ENCODE results near the gene CALM1. TPM values are rescaled to one million over a fixed set of nuclear protein-coding genes. Genes with fewer than 3 reads are reported as not detected.

CALM1 gene
- total and polyA plus RNA-seq, 4 donors: 146 to 517 (median 166) TPM

- H3K9ac ChIP-seq (ENCODE audit: low read depth in 1 of 2, low read length in 2 of 2): no peak overlapping the region
- H3K27ac ChIP-seq (ENCODE audit: low read depth in 1 of 2, low read length in 2 of 2): no peak overlapping the region
- H3K36me3 ChIP-seq (ENCODE audit: control insufficient read depth in 4 of 4, insufficient read depth in 3 of 4, low read depth in 1 of 4, low read length in 3 of 4): peaks cover 0 to 4% (median 0%) of the 10 kb centered on the region in 4 donors
- TF ChIP-seq RAD21 (IDR thresholded peaks at IDR 0.05) (no peak), JUND (IDR thresholded peaks at IDR 0.05) (no peak), GABPA (IDR thresholded peaks at IDR 0.05 in 1 of 2, conservative IDR thresholded peaks at IDR 0.05 in 1 of 2) (no peak), SP1 (IDR thresholded peaks at IDR 0.05) (no peak), HNF4A (conservative IDR thresholded peaks at IDR 0.05) (no peak), TAF1 (conservative IDR thresholded peaks at IDR 0.05) (no peak), CTCF (IDR thresholded peaks at IDR 0.05; ENCODE audit: low read depth, low read length, missing input control) (no peak), FOXA1 (IDR thresholded peaks at IDR 0.05) (no peak), EGR1 (IDR thresholded peaks at IDR 0.05; ENCODE audit: low read depth in 2 of 2) (no peak)
- H3K27me3 ChIP-seq (ENCODE audit: control insufficient read depth in 4 of 4, insufficient read depth in 4 of 4, low read length in 3 of 4): no peaks in the 10 kb centered on the region
- H3K4me1 ChIP-seq (ENCODE audit: control insufficient read depth in 4 of 4, insufficient read depth in 4 of 4, low read length in 3 of 4): no peaks in the 10 kb centered on the region
- peaks cover 2 to 9% (median 4%) of the 10 kb centered on the region in 4 donors for H3K9me3 ChIP-seq (ENCODE audit: control insufficient read depth in 4 of 4, low read length in 3 of 4)
- DNase-seq (ENCODE audit: low spot score): no peak
- WGBS: 93% methylated on average over 13 of the region's 13 CpGs
- H3K4me3 ChIP-seq (ENCODE audit: low read depth in 1 of 3, low read length in 3 of 3): no peak overlapping the region
These were observed 54.6 kb downstream of the CALM1 start for GRCh38 chr14:90451443-90451842.

- no peak overlapping the region for H3K9ac ChIP-seq (ENCODE audit: low read depth in 1 of 2, low read length in 2 of 2)
- TF ChIP-seq RAD21 (IDR thresholded peaks at IDR 0.05) (no peak), NR2F2 (IDR thresholded peaks at IDR 0.05) (no peak), HNF4G (IDR thresholded peaks at IDR 0.05) (no peak)
- no peak overlapping the region for H3K4me3 ChIP-seq (ENCODE audit: low read depth in 1 of 3, low read length in 3 of 3)
- H3K27me3 ChIP-seq (ENCODE audit: control insufficient read depth in 4 of 4, insufficient read depth in 4 of 4, low read length in 3 of 4): no peaks in the 10 kb centered on the region
- H3K36me3 ChIP-seq (ENCODE audit: control insufficient read depth in 4 of 4, insufficient read depth in 3 of 4, low read depth in 1 of 4, low read length in 3 of 4): peaks cover 0 to 4% (median 0%) of the 10 kb centered on the region in 4 donors
- H3K4me1 ChIP-seq (ENCODE audit: control insufficient read depth in 4 of 4, insufficient read depth in 4 of 4, low read length in 3 of 4): no peaks in the 10 kb centered on the region
- DNase-seq (ENCODE audit: low spot score): no peak
- 80% methylated on average over 4 of the region's 4 CpGs for WGBS
- H3K27ac ChIP-seq (ENCODE audit: low read depth in 1 of 2, low read length in 2 of 2): no peak overlapping the region
- H3K9me3 ChIP-seq (ENCODE audit: control insufficient read depth in 4 of 4, low read length in 3 of 4): peaks cover 2 to 9% (median 4%) of the 10 kb centered on the region in 4 donors
These were observed 55.1 kb downstream of the CALM1 start for GRCh38 chr14:90451961-90452360.

- DNase-seq (ENCODE audit: low spot score): no peak
- Histone ChIP-seq H3K36me3 (ENCODE audit: control insufficient read depth in 4 of 4, insufficient read depth in 3 of 4, low read depth in 1 of 4, low read length in 3 of 4) (peaks cover 0 to 4% (median 0%) of the 10 kb centered on the region in 4 donors), H3K4me3 (ENCODE audit: low read depth in 1 of 3, low read length in 3 of 3) (no peak overlapping the region), H3K27ac (ENCODE audit: low read depth in 1 of 2, low read length in 2 of 2) (no peak overlapping the region), H3K9ac (ENCODE audit: low read depth in 1 of 2, low read length in 2 of 2) (no peak overlapping the region), H3K9me3 (ENCODE audit: control insufficient read depth in 4 of 4, low read length in 3 of 4) (peaks cover 0 to 9% (median 4%) of the 10 kb centered on the region in 4 donors), H3K27me3 (ENCODE audit: control insufficient read depth in 4 of 4, insufficient read depth in 4 of 4, low read length in 3 of 4) (no peaks in the 10 kb centered on the region), H3K4me1 (ENCODE audit: control insufficient read depth in 4 of 4, insufficient read depth in 4 of 4, low read length in 3 of 4) (no peaks in the 10 kb centered on the region)
- no peak for TF ChIP-seq RXRA (IDR thresholded peaks at IDR 0.05)
- TF ChIP-seq ATF3 (IDR thresholded peaks at IDR 0.05): no peak
- TF ChIP-seq TAF1 (conservative IDR thresholded peaks at IDR 0.05): no peak
- TF ChIP-seq GABPA (IDR thresholded peaks at IDR 0.05 in 1 of 2, conservative IDR thresholded peaks at IDR 0.05 in 1 of 2): no peak
- TF ChIP-seq SP1 (IDR thresholded peaks at IDR 0.05): no peak
- no peak for TF ChIP-seq FOXA1 (IDR thresholded peaks at IDR 0.05)
- TF ChIP-seq MAX (IDR thresholded peaks at IDR 0.05): no peak
- TF ChIP-seq ZBTB33 (IDR thresholded peaks at IDR 0.05): no peak
- WGBS: 84% methylated on average over 6 of the region's 6 CpGs
These were observed 55.5 kb downstream of the CALM1 start for GRCh38 chr14:90452366-90452765.
